GM19099 (cell line): ENCODE results near the gene SULT1C2.

Experiments used
- POLR2A ChIP-seq: IDR thresholded peaks from 3 replicates; pipeline ENCODE4 v1.6.1; 2011; ENCODE audit warnings: low read depth; ENCODE audit not compliant: insufficient read length; ENCODE audit errors: extremely low read depth

Gene SULT1C2

GRCh38 chr2:108324531-108325255 lies 36.0 kb downstream of the SULT1C2 start:
- no peak for TF ChIP-seq POLR2A

- TF ChIP-seq POLR2A, result no peak
These were observed 37.1 kb downstream of the SULT1C2 start for GRCh38 chr2:108325756-108326155.

GRCh38 chr2:108329771-108330170 lies 41.1 kb downstream of the SULT1C2 start:
- TF ChIP-seq POLR2A, result no peak

- TF ChIP-seq POLR2A, result no peak
These were observed 42.3 kb downstream of the SULT1C2 start for GRCh38 chr2:108330979-108331378.

GRCh38 chr2:108345951-108346350 lies 57.3 kb downstream of the SULT1C2 start:
- no peak for TF ChIP-seq POLR2A

GRCh38 chr2:108346827-108347226 lies 58.1 kb downstream of the SULT1C2 start:
- TF ChIP-seq POLR2A, result no peak

- TF ChIP-seq POLR2A, result no peak
These were observed 59.1 kb downstream of the SULT1C2 start for GRCh38 chr2:108347786-108348185.

- no peak for TF ChIP-seq POLR2A
These were observed 60.3 kb downstream of the SULT1C2 start for GRCh38 chr2:108348816-108349570.

- no peak for TF ChIP-seq POLR2A
These were observed 60.9 kb downstream of the SULT1C2 start for GRCh38 chr2:108349571-108349928.

GRCh38 chr2:108351889-108352288 lies 63.2 kb downstream of the SULT1C2 start:
- no peak for TF ChIP-seq POLR2A

GRCh38 chr2:108354136-108354535 lies 65.4 kb downstream of the SULT1C2 start:
- TF ChIP-seq POLR2A, result no peak

GRCh38 chr2:108355906-108356734 lies 67.4 kb downstream of the SULT1C2 start:
- no peak for TF ChIP-seq POLR2A
